Heart left ventricle (tissue), 16 donors: Measurements from ENCODE around the gene C3. TPM values are rescaled to one million over a fixed set of nuclear protein-coding genes. Genes with fewer than 3 reads are reported as not detected.
"Not testable (repeated sequence)": the region's sequence is repeated elsewhere in the genome, so short reads cannot be mapped to it uniquely, and the experiment has no call there.

Experiments
- ATAC-seq, 4 donors: fragments of 200-7000 bp; cut with Tn5 transposase; one replicate each; pipeline ENCODE4 v1.9.1; 2020 to 2022; ENCODE audit warnings: moderate library complexity in 4 of 4, mild to moderate bottlenecking in 3 of 4, moderate number of reproducible peaks in 1 of 4
- DNase-seq, 5 donors: peaks; one replicate each; pipeline ENCODE4 v3.0.0-alpha.2; 2020
- H3K27ac ChIP-seq, 12 donors: fragments of 200-600 bp; sonication (generic) in 4 of 12; one replicate each; pipeline versions ENCODE4 v1.5.0 to v1.8.0; 2016 to 2022; ENCODE audit warnings: mild to moderate bottlenecking in 2 of 12
- H3K27me3 ChIP-seq, 9 donors: fragments of 200-600 bp; sonication (generic) in 2 of 9; one replicate each; pipeline versions ENCODE4 v1.5.1 to v1.8.0; 2016 to 2022; ENCODE audit warnings: mild to moderate bottlenecking in 3 of 9
- H3K36me3 ChIP-seq, 9 donors: fragments of 200-600 bp; sonication (generic) in 2 of 9; one replicate each; pipeline versions ENCODE4 v1.5.0 to v1.8.0; 2018 to 2022; ENCODE audit warnings: mild to moderate bottlenecking in 2 of 9
- H3K4me1 ChIP-seq, 12 donors: fragments of 200-600 bp; sonication (generic) in 4 of 12; one replicate each; pipeline versions ENCODE4 v1.5.0 to v1.8.0; 2016 to 2022; ENCODE audit warnings: mild to moderate bottlenecking in 3 of 12
- H3K4me3 ChIP-seq, 12 donors: fragments of 200-600 bp; sonication (generic) in 4 of 12; one replicate each; pipeline versions ENCODE4 v1.5.0 to v1.8.0; 2017 to 2022; ENCODE audit warnings: mild to moderate bottlenecking in 9 of 12, moderate library complexity in 4 of 12
- H3K9me3 ChIP-seq, 12 donors: fragments of 200-600 bp; sonication (generic) in 4 of 12; one replicate each; pipeline versions ENCODE4 v1.5.0 to v1.8.0; 2016 to 2022; ENCODE audit warnings: mild to moderate bottlenecking in 1 of 12
- CTCF ChIP-seq, 12 donors: fragments of 200-600 bp; sonication (generic) in 4 of 12; IDR thresholded peaks; one replicate each; pipeline versions ENCODE4 v1.5.0 to v1.8.0; 2018 to 2022; ENCODE audit warnings: antibody characterized with exemption in 12 of 12, mild to moderate bottlenecking in 5 of 12
- POLR2A ChIP-seq, 2 donors: fragments of 450-650 bp; IDR thresholded peaks; one replicate each; pipeline ENCODE4 v1.6.1; 2017; ENCODE audit warnings: antibody characterized with exemption in 2 of 2, mild to moderate bottlenecking in 2 of 2, moderate library complexity in 2 of 2
- WGBS, 4 donors: extraction: QIAGEN DNeasy Blood & Tissue Kit in 2 of 4; methylation state at CpG; one replicate each; pipeline versions ENCODE4 v1.1.5 to v1.1.7; 2013 to 2018; 5-methylcytosine and 5-hydroxymethylcytosine counted together
- intact Hi-C, 10 donors: fragments of 100-400 bp; cut with DNase I; formaldehyde crosslinking; loops; one replicate each; pipeline versions ENCODE4 v1.11.1 to v1.14.2; 2022
- polyA plus RNA-seq, 2 donors: library from polyadenylated mRNA; stranded (reverse); fragments of 200-250 nt; gene quantifications; one replicate each; pipeline ENCODE4 v1.2.3, GENCODE V29; 2013
- total RNA-seq, 9 donors: library from RNA; depleted of rRNA in 2 of 9; stranded (reverse); fragments of >200 nt in 2 of 9; fragmentation: NEBNext Ultra II Directional in 3 of 9; extraction: Animal tissue kit (Norgen Biotek cat#: 25700) in 3 of 9; gene quantifications; one replicate each; pipeline versions ENCODE4 v1.1.0 to v1.2.4, GENCODE V29; 2016 to 2023
- donor health status: ischemic (EF 13 %, LVEDD 7.1; RV severe dilation, severe dysfunction).
- donor health status: healthy with polysubstance abuse.
- donor health status: DM: no; HTN: yes; CAD: no.
- donor health status: DM: no; HTN: no; CAD: no.
- donor health status: ischemic (EF 25% LVEDD 6.9; RV normal size, moderate dysfunction).
- donor health status: ischemic (EF 25% LVEDD 5.7; RV mildly dilated, moderate dysfunction).
- donor health status: healthy.
- donor health status: DM: yes; HTN: yes; CAD: no.
- donor health status: ischemic (EF 35%, LVEDD 5.7; RV mildly dilated, moderate dysfunction).
- donor health status: nonischemic (EF 11% LVEDD 7.7; RV severe dilation, severe dysfunction).
- donor health status: DM: yes; HTN: yes; CAD: no.
- donor health status: PGD.
- donor health status: ischemic (EF 29% LVEDD 5.4; RV normal size, mild dysfunction).
- donor health status: nonischemic (EF 23%, LVEDD 6.1; RV moderate dilation, normal function).

C3 gene
- total and polyA plus RNA-seq, 11 donors, result 31.7 to 1,888 (median 81.0) TPM

DNA sequence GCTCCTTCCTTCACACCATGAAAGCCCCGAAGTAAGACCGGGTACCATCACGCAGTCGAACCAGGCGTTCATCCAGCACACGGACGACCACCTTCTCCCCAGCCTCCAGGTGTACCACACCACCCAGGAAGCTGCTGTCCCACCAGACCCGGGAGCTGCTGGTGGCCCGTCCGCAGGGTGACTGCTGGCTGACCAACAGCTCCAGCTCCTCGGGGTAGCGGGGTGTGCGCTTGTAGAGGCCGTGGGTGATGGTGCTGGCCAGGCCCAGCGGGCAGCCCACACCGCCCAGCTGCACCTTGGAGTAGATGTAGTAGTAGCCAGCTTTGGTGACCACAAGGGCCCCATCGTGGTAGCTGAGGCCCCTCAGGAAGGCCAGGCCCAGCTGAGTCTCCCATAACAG, 55.5 kb downstream of the C3 start:
- H3K27ac ChIP-seq, result no peak overlapping the region
- 94 to 96% (median 95%) methylated on average over 14 to 17 of the region's 17 CpGs for WGBS, 4 donors
- peaks cover 0 to 5% (median 0%) of the 10 kb centered on the region in 9 donors for H3K36me3 ChIP-seq
- peaks cover 0 to 34% (median 0%) of the 10 kb centered on the region in 12 donors for H3K4me1 ChIP-seq
- intact Hi-C loops, result no loop called here
- no peak for TF ChIP-seq CTCF (IDR thresholded peaks at IDR 0.05)
- no peak for TF ChIP-seq POLR2A (IDR thresholded peaks at IDR 0.05)
- DNase-seq (no peak), ATAC-seq (no peak)
- peaks cover 2 to 46% (median 14%) of the 10 kb centered on the region in 9 donors for H3K27me3 ChIP-seq
- no peak overlapping the region for H3K4me3 ChIP-seq
- peaks cover 0 to 5% (median 0%) of the 10 kb centered on the region in 12 donors for H3K9me3 ChIP-seq

GRCh38 chr19:6663236-6664201, 56.9 kb downstream of the C3 start:
- WGBS, 4 donors, result 71 to 78% (median 73%) methylated on average over 14 of the region's 14 CpGs
- TF ChIP-seq POLR2A (IDR thresholded peaks at IDR 0.05), result no peak
- TF ChIP-seq CTCF (IDR thresholded peaks at IDR 0.05), result no peak
- Histone ChIP-seq H3K4me1 (peaks cover 0 to 34% (median 0%) of the 10 kb centered on the region in 12 donors), H3K27me3 (peaks cover 7 to 56% (median 24%) of the 10 kb centered on the region in 9 donors), H3K27ac (no peak overlapping the region), H3K4me3 (no peak overlapping the region), H3K9me3 (peaks cover 0 to 5% (median 0%) of the 10 kb centered on the region in 12 donors), H3K36me3 (peaks cover 0 to 5% (median 0%) of the 10 kb centered on the region in 9 donors)
- ATAC-seq, result no peak
- no peak for DNase-seq
- intact Hi-C loops, result no loop called here

GRCh38 chr19:6662702-6663101, 57.7 kb downstream of the C3 start:
- TF ChIP-seq POLR2A (IDR thresholded peaks at IDR 0.05) (no peak), CTCF (IDR thresholded peaks at IDR 0.05) (no peak)
- H3K4me1 ChIP-seq, result peaks cover 0 to 32% (median 0%) of the 10 kb centered on the region in 12 donors
- peaks cover 0 to 5% (median 0%) of the 10 kb centered on the region in 9 donors for H3K36me3 ChIP-seq
- ATAC-seq (no peak), DNase-seq (no peak)
- H3K4me3 ChIP-seq, result no peak overlapping the region
- peaks cover 7 to 60% (median 28%) of the 10 kb centered on the region in 9 donors for H3K27me3 ChIP-seq
- WGBS, 4 donors, result 46 to 69% (median 59%) methylated on average over 5 of the region's 5 CpGs
- H3K27ac ChIP-seq, result no peak overlapping the region
- intact Hi-C loops, result no loop called here
- H3K9me3 ChIP-seq, result peaks cover 0 to 5% (median 0%) of the 10 kb centered on the region in 12 donors

DNA sequence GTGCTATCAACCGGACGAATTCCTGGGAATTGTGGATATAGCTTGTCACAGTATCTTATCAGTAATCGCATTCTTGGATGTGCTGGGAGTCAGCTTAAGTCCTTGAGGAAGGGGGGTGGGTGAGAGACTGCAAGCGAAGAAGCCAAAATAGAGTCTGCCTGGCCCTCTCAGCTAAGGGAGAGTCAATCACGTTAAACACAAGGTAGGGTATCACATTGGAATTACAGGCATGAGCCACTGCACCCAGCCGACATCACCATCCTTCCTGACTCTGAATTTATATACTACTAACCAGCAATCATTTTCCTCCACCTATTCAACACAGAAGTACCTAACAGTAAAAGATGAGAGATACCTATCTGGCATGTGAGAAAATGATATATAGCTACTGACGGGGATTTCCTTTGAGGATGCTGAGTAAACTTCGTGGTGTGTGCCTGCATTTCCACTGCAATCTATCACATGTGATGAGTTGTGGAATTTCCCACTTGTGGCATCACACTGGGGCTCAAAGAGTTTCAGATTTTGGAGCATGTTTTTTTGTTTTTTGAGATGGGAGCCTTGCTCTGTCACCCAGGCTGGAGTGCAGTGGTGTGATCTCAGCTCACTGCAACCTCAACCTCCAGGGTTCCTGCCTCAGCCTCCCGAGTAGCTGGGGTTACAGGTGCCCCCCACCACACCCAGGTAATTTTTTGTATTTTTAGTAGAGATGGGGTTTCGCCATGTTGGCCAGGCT, 58.8 kb downstream of the C3 start:
- H3K36me3 ChIP-seq, H3K4me3 ChIP-seq, intact Hi-C loops, H3K9me3 ChIP-seq, DNase-seq, H3K27ac ChIP-seq, ATAC-seq: not testable (repeated sequence)
- Histone ChIP-seq H3K4me1 (peaks cover 0 to 23% (median 0%) of the 10 kb centered on the region in 12 donors), H3K27me3 (peaks cover 13 to 70% (median 35%) of the 10 kb centered on the region in 9 donors)
- WGBS, 4 donors, result 22 to 33% (median 26%) methylated on average over 10 of the region's 10 CpGs
